Lower leg skin (tissue), 4 donors: ENCODE results near the gene NEUROD1. TPM values are rescaled to one million over a fixed set of nuclear protein-coding genes. Genes with fewer than 3 reads are reported as not detected.

Experiments used
- DNase-seq, 2 donors: peaks; one replicate each; pipeline ENCODE4 v3.0.0-alpha.2; 2019; ENCODE audit warnings: low spot score in 2 of 2
- H3K4me3 ChIP-seq: fragments of 200-600 bp; sonication (generic); 2 replicates; pipeline ENCODE4 v1.5.1; 2017; ENCODE audit warnings: mild to moderate bottlenecking, low read depth; ENCODE audit not compliant: poor library complexity, severe bottlenecking
- CTCF ChIP-seq, 3 donors: fragments of 450-650 bp; IDR thresholded peaks; one replicate each; pipeline ENCODE4 v1.5.1; 2016; ENCODE audit warnings: antibody characterized with exemption in 3 of 3, mild to moderate bottlenecking in 3 of 3, moderate library complexity in 2 of 3
- POLR2A ChIP-seq, 2 donors: fragments of 450-650 bp; IDR thresholded peaks; one replicate each; pipeline ENCODE4 v1.6.1; 2016 to 2017; ENCODE audit warnings: antibody characterized with exemption in 2 of 2, mild to moderate bottlenecking in 1 of 2, moderate library complexity in 1 of 2
- WGBS, 2 donors: methylation state at CpG; one replicate each; pipeline ENCODE4 v1.1.5; 2018; 5-methylcytosine and 5-hydroxymethylcytosine counted together
- intact Hi-C: fragments of 100-400 bp; cut with DNase I; formaldehyde crosslinking; loops from one replicate; pipeline ENCODE4 v1.15.0; 2023; ENCODE audit warnings: low total_unique reads
- total RNA-seq, 4 donors: library from RNA; depleted of rRNA; stranded (reverse); fragments of >200 nt; gene quantifications; one replicate each; pipeline ENCODE4 v1.1.0, GENCODE V29; 2016

NEUROD1 gene
- total RNA-seq, 4 donors from 2014 or later, result not detected

- intact Hi-C loops, result no loop called here
- TF ChIP-seq CTCF (IDR thresholded peaks at IDR 0.05), result no peak
- no peak for TF ChIP-seq POLR2A (IDR thresholded peaks at IDR 0.05)
- no peak overlapping the region for H3K4me3 ChIP-seq
- DNase-seq, result no peak
These were observed 5.9 kb downstream of the NEUROD1 start for GRCh38 chr2:181674461-181674860.

GRCh38 chr2:181673173-181673572 is 7.1 kb downstream of the NEUROD1 start:
- intact Hi-C loops, result no loop called here
- no peak for DNase-seq
- 45 to 66% methylated on average over 2 of the region's 2 CpGs for WGBS, 2 donors
- TF ChIP-seq POLR2A (IDR thresholded peaks at IDR 0.05) (no peak), CTCF (IDR thresholded peaks at IDR 0.05) (no peak)
- H3K4me3 ChIP-seq, result no peak overlapping the region

- H3K4me3 ChIP-seq, result no peak overlapping the region
- no peak for DNase-seq
- intact Hi-C loops, result no loop called here
- TF ChIP-seq POLR2A (IDR thresholded peaks at IDR 0.05), result no peak
- no peak for TF ChIP-seq CTCF (IDR thresholded peaks at IDR 0.05)
These were observed 7.9 kb downstream of the NEUROD1 start for GRCh38 chr2:181672255-181673008.

GRCh38 chr2:181670632-181671031 is 9.7 kb downstream of the NEUROD1 start:
- no peak for TF ChIP-seq POLR2A (IDR thresholded peaks at IDR 0.05)
- no peak for TF ChIP-seq CTCF (IDR thresholded peaks at IDR 0.05)
- WGBS, 2 donors, result 24 to 53% methylated on average over 1 of the region's 1 CpG
- H3K4me3 ChIP-seq, result no peak overlapping the region
- no peak for DNase-seq
- intact Hi-C loops, result no loop called here

GRCh38 chr2:181667234-181667633 is 13.1 kb downstream of the NEUROD1 start:
- TF ChIP-seq CTCF (IDR thresholded peaks at IDR 0.05), result no peak
- no peak for TF ChIP-seq POLR2A (IDR thresholded peaks at IDR 0.05)
- WGBS, 2 donors, result 63 to 77% methylated on average over 1 of the region's 1 CpG
- H3K4me3 ChIP-seq, result no peak overlapping the region
- DNase-seq, result no peak
- intact Hi-C loops, result no loop called here

- WGBS, 2 donors, result 87 to 91% methylated on average over 2 of the region's 2 CpGs
- TF ChIP-seq CTCF (IDR thresholded peaks at IDR 0.05) (no peak), POLR2A (IDR thresholded peaks at IDR 0.05) (no peak)
- no peak overlapping the region for H3K4me3 ChIP-seq
- intact Hi-C loops, result no loop called here
- no peak for DNase-seq
These were observed 18.0 kb downstream of the NEUROD1 start for GRCh38 chr2:181662287-181662686.
